OCI-LY1 (cell line): ENCODE results near the gene GSTM2.

Source experiments
- H2AFZ ChIP-seq: fragments of 200-600 bp; sonication (generic), shearing (Covaris generic); 2 replicates; pipeline ENCODE4 v1.6.0; 2014; ENCODE audit warnings: antibody characterized with exemption, mild to moderate bottlenecking, low read length
- H3F3A ChIP-seq: fragments of 200-600 bp; sonication (generic), shearing (Covaris generic); 2 replicates; pipeline ENCODE4 v1.6.0; 2014; ENCODE audit warnings: mild to moderate bottlenecking, antibody characterized with exemption, low read length, moderate library complexity; ENCODE audit not compliant: insufficient read depth
- H3K27ac ChIP-seq: fragments of 200-600 bp; sonication (generic); 2 replicates; pipeline ENCODE4 v1.5.1; 2014; ENCODE audit warnings: low read length, mixed run types, mild to moderate bottlenecking, low read depth; ENCODE audit not compliant: poor library complexity, severe bottlenecking
- H3K27me3 ChIP-seq: fragments of 200-600 bp; sonication (generic); 2 replicates; pipeline ENCODE4 v1.6.0; 2014; ENCODE audit warnings: antibody characterized with exemption, mild to moderate bottlenecking, low read length, moderate library complexity; ENCODE audit not compliant: insufficient read depth
- H3K36me3 ChIP-seq: fragments of 200-600 bp; sonication (generic); 2 replicates; pipeline ENCODE4 v1.6.1; 2014; ENCODE audit warnings: mild to moderate bottlenecking, antibody characterized with exemption, low read length, moderate library complexity, mixed read lengths; ENCODE audit not compliant: insufficient read depth
- H3K4me1 ChIP-seq: fragments of 200-600 bp; sonication (generic); 2 replicates; pipeline ENCODE4 v1.5.1; 2014; ENCODE audit warnings: mild to moderate bottlenecking, low read length, moderate library complexity; ENCODE audit not compliant: insufficient read depth, severe bottlenecking
- H3K4me2 ChIP-seq: fragments of 200-600 bp; sonication (generic), shearing (Covaris generic); 2 replicates; pipeline ENCODE4 v1.6.1; 2014; ENCODE audit warnings: low read length
- H3K4me3 ChIP-seq: fragments of 200-600 bp; sonication (generic); 2 replicates; pipeline ENCODE4 v1.5.1; 2014; ENCODE audit warnings: low read length, low read depth, mild to moderate bottlenecking, mixed read lengths; ENCODE audit not compliant: poor library complexity, severe bottlenecking
- H3K79me2 ChIP-seq: fragments of 200-600 bp; shearing (Covaris generic); 2 replicates; pipeline ENCODE4 v1.6.1; 2016; ENCODE audit warnings: mixed run types, low read length, mixed read lengths; ENCODE audit not compliant: insufficient read depth
- H3K9ac ChIP-seq: fragments of 200-600 bp; sonication (generic), shearing (Covaris generic); 2 replicates; pipeline ENCODE4 v1.6.1; 2014; ENCODE audit warnings: mild to moderate bottlenecking, low read length, mixed read lengths
- H3K9me2 ChIP-seq: fragments of 200-600 bp; sonication (generic), shearing (Covaris generic); 2 replicates; pipeline ENCODE4 v1.6.1; 2014; ENCODE audit warnings: low read depth, mild to moderate bottlenecking, low read length, mixed read lengths
- H3K9me3 ChIP-seq: fragments of 200-600 bp; shearing (Covaris generic); 2 replicates; pipeline ENCODE4 v1.6.1; 2014; ENCODE audit warnings: low read length, mixed read lengths
- H4K20me1 ChIP-seq: fragments of 200-600 bp; sonication (generic), shearing (Covaris generic); 2 replicates; pipeline ENCODE4 v1.6.0; 2016; ENCODE audit warnings: mild to moderate bottlenecking, low read length; ENCODE audit not compliant: insufficient read depth
- EZH2 ChIP-seq: fragments of 200-600 bp; sonication (generic), shearing (Covaris generic); IDR thresholded peaks from 2 replicates; pipeline ENCODE4 v1.8.0; 2017; ENCODE audit warnings: borderline replicate concordance, mixed run types, mild to moderate bottlenecking, antibody characterized with exemption, low read length, moderate library complexity, mixed read lengths
- TF ChIP-seq, protein P1 (sequence below): fragments of 200-600 bp; sonication (generic), shearing (Covaris generic); IDR thresholded peaks from 2 replicates; pipeline ENCODE4 v1.5.1; 2017; ENCODE audit warnings: mild to moderate bottlenecking, antibody characterized with exemption, low read length, moderate library complexity, mixed read lengths

Gene GSTM2

DNA sequence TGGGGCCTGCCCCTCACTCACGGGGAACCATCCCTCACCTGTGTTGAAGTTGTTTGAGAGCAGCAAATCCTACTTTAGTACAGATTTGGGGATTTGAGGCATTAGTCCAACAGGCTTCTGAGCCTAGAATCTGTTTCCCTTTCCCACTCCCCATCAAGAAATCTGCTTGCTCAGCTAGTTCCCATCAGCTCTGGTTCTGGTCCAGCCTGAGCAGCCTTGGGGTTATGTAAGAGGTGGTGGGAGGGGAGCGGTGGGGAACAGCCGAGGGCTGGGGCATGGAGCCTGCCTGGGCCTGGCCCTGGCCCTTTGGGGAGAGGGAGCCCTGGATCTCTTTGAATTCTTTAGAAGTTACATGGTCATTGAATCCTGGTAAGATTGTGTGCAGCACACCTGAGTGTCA lies 48.3 kb downstream of the GSTM2 start:
- H4K20me1 ChIP-seq = no peaks in the 10 kb centered on the region
- H3K9me2 ChIP-seq = no peaks in the 10 kb centered on the region
- H2AFZ ChIP-seq = no peak overlapping the region
- H3F3A ChIP-seq = no peaks in the 10 kb centered on the region
- no peaks in the 10 kb centered on the region for H3K4me1 ChIP-seq
- H3K4me2 ChIP-seq = no peak overlapping the region
- TF ChIP-seq, protein P1, sequence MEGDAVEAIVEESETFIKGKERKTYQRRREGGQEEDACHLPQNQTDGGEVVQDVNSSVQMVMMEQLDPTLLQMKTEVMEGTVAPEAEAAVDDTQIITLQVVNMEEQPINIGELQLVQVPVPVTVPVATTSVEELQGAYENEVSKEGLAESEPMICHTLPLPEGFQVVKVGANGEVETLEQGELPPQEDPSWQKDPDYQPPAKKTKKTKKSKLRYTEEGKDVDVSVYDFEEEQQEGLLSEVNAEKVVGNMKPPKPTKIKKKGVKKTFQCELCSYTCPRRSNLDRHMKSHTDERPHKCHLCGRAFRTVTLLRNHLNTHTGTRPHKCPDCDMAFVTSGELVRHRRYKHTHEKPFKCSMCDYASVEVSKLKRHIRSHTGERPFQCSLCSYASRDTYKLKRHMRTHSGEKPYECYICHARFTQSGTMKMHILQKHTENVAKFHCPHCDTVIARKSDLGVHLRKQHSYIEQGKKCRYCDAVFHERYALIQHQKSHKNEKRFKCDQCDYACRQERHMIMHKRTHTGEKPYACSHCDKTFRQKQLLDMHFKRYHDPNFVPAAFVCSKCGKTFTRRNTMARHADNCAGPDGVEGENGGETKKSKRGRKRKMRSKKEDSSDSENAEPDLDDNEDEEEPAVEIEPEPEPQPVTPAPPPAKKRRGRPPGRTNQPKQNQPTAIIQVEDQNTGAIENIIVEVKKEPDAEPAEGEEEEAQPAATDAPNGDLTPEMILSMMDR = no peak
- TF ChIP-seq EZH2 = no peak
- H3K4me3 ChIP-seq = no peak overlapping the region
- no peak overlapping the region for H3K27ac ChIP-seq
- H3K27me3 ChIP-seq = peaks cover 6% of the 10 kb centered on the region; the same call in 1 of the 2 replicates
- no peaks in the 10 kb centered on the region for H3K79me2 ChIP-seq
- no peak overlapping the region for H3K9ac ChIP-seq
- no peaks in the 10 kb centered on the region for H3K36me3 ChIP-seq
- H3K9me3 ChIP-seq = no peaks in the 10 kb centered on the region

DNA sequence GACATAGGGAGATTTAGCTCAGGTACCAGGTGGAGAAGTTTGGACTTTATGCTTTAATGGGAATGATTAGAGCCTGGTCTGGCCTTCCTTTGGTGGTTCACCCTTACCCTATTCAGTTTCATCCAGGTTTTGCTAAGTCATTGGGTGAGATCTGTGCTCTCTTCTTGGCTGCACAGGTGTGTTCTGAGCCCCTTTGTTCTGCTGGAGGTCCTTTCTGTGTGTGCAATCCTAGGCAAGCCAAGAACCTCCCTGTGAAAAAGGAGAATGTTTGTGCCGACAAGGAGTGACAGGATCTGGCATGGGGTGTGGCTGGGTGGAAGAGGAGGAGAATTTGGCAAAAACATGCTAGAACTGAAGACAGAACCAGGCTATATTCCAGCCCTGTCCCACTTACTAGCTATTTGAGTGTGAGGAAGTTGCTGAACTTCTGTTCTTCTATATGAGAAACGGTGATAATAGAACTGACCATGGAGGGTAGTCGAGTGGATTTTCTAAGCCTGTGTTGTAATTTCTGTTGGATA lies 48.8 kb downstream of the GSTM2 start:
- Histone ChIP-seq H3F3A (no peaks in the 10 kb centered on the region), H3K9ac (no peak overlapping the region), H3K4me2 (no peak overlapping the region), H3K4me3 (no peak overlapping the region), H4K20me1 (no peaks in the 10 kb centered on the region), H3K9me3 (no peaks in the 10 kb centered on the region), H3K79me2 (no peaks in the 10 kb centered on the region), H3K4me1 (no peaks in the 10 kb centered on the region), H3K9me2 (no peaks in the 10 kb centered on the region), H3K36me3 (no peaks in the 10 kb centered on the region), H3K27me3 (peaks cover 6% of the 10 kb centered on the region; the same call in 1 of the 2 replicates), H3K27ac (no peak overlapping the region), H2AFZ (no peak overlapping the region)
- no peak for TF ChIP-seq EZH2
- TF ChIP-seq, protein P1 = no peak

DNA sequence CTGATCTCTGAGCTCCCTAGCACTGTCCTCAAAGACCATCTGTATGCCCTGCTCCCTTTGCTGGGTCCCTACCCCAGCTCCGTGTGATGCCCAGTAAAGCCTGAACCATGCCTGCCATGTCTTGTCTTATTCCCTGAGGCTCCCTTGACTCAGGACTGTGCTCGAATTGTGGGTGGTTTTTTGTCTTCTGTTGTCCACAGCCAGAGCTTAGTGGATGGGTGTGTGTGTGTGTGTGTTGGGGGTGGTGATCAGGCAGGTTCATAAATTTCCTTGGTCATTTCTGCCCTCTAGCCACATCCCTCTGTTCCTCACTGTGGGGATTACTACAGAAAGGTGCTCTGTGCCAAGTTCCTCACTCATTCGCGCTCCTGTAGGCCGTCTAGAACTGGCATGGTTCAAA lies 49.9 kb downstream of the GSTM2 start:
- no peaks in the 10 kb centered on the region for H3K9me2 ChIP-seq
- H3K4me2 ChIP-seq = no peak overlapping the region
- H3F3A ChIP-seq = no peaks in the 10 kb centered on the region
- H4K20me1 ChIP-seq = no peaks in the 10 kb centered on the region
- H3K36me3 ChIP-seq = no peaks in the 10 kb centered on the region
- no peak overlapping the region for H3K9ac ChIP-seq
- H3K27ac ChIP-seq = no peak overlapping the region
- no peak overlapping the region for H2AFZ ChIP-seq
- H3K79me2 ChIP-seq = no peaks in the 10 kb centered on the region
- H3K4me3 ChIP-seq = no peak overlapping the region
- peaks cover 6% of the 10 kb centered on the region; the same call in 1 of the 2 replicates for H3K27me3 ChIP-seq
- no peaks in the 10 kb centered on the region for H3K4me1 ChIP-seq
- TF ChIP-seq, protein P1 = no peak
- TF ChIP-seq EZH2 = no peak
- no peaks in the 10 kb centered on the region for H3K9me3 ChIP-seq
